ENCODE measurements around the gene ZNF529.

ZNF529 gene

GRCh38 chr19:36564391-36564790 lies 8.7 kb downstream of the ZNF529 start:
- Histone ChIP-seq H3K4me3 (ENCODE audit: low read depth in 1 of 2, low read length in 2 of 2) (no peak overlapping the region), H3K9ac (ENCODE audit: low read length) (no peak overlapping the region), H3K27me3 (ENCODE audit: control insufficient read depth in 1 of 2, insufficient read depth in 2 of 2, low read length in 2 of 2) (no peaks in the 10 kb centered on the region), H3K9me3 (ENCODE audit: low read length) (peaks cover 43% of the 10 kb centered on the region), H3K4me1 (ENCODE audit: insufficient read depth, low read length) (no peaks in the 10 kb centered on the region), H3K27ac (ENCODE audit: low read depth, low read length) (no peak overlapping the region), H3K36me3 (ENCODE audit: insufficient read depth, low read length) (peaks cover 20% of the 10 kb centered on the region)

- Histone ChIP-seq H3K4me3 (ENCODE audit: low read depth in 1 of 2, low read length in 2 of 2) (peak overlapping the region in 1 of 2 donors; percentile 12), H3K27ac (ENCODE audit: low read depth, low read length) (no peak overlapping the region), H3K27me3 (ENCODE audit: control insufficient read depth in 1 of 2, insufficient read depth in 2 of 2, low read length in 2 of 2) (no peaks in the 10 kb centered on the region), H3K36me3 (ENCODE audit: insufficient read depth, low read length) (peaks cover 57% of the 10 kb centered on the region), H3K4me1 (ENCODE audit: insufficient read depth, low read length) (no peaks in the 10 kb centered on the region), H3K9me3 (ENCODE audit: low read length) (peaks cover 84% of the 10 kb centered on the region), H3K9ac (ENCODE audit: low read length) (no peak overlapping the region)
Measured at GRCh38 chr19:36547001-36547732, 25.9 kb downstream of the ZNF529 start.

- H3K9ac ChIP-seq (ENCODE audit: low read length): peak overlapping the region; percentile 64
- peak overlapping the region; percentile 89 to 91 for H3K4me3 ChIP-seq (ENCODE audit: low read depth in 1 of 2, low read length in 2 of 2)
- H3K27ac ChIP-seq (ENCODE audit: low read depth, low read length): peak overlapping the region; percentile 98
- H3K36me3 ChIP-seq (ENCODE audit: insufficient read depth, low read length): peaks cover 8% of the 10 kb centered on the region
- H3K4me1 ChIP-seq (ENCODE audit: insufficient read depth, low read length): peaks cover 7% of the 10 kb centered on the region
- peaks cover 12% of the 10 kb centered on the region for H3K9me3 ChIP-seq (ENCODE audit: low read length)
- no peaks in the 10 kb centered on the region for H3K27me3 ChIP-seq (ENCODE audit: control insufficient read depth in 1 of 2, insufficient read depth in 2 of 2, low read length in 2 of 2)
Measured at GRCh38 chr19:36528921-36529518, 44.1 kb downstream of the ZNF529 start.

- no peaks in the 10 kb centered on the region for H3K27me3 ChIP-seq (ENCODE audit: control insufficient read depth in 1 of 2, insufficient read depth in 2 of 2, low read length in 2 of 2)
- H3K4me1 ChIP-seq (ENCODE audit: insufficient read depth, low read length): peaks cover 7% of the 10 kb centered on the region
- peak within 1 kb of the TSS; percentile 89 to 91 for H3K4me3 ChIP-seq (ENCODE audit: low read depth in 1 of 2, low read length in 2 of 2)
- H3K27ac ChIP-seq (ENCODE audit: low read depth, low read length): peak within 1 kb of the TSS; percentile 98
- H3K9ac ChIP-seq (ENCODE audit: low read length): peak within 1 kb of the TSS; percentile 64
- H3K36me3 ChIP-seq (ENCODE audit: insufficient read depth, low read length): peaks cover 8% of the 10 kb centered on the region
- peaks cover 7% of the 10 kb centered on the region for H3K9me3 ChIP-seq (ENCODE audit: low read length)
Measured at GRCh38 chr19:36528194-36528920, 44.7 kb downstream of the ZNF529 start, which contains the start of gene ZNF260. Gene ZNF260 (minus strand): TSS chr19:36528271. CDS start chr19:36515238, 13,033 bp downstream.

GRCh38 chr19:36527873-36528193 lies 45.3 kb downstream of the ZNF529 start:
- Histone ChIP-seq H3K27ac (ENCODE audit: low read depth, low read length) (peak overlapping the region; percentile 98), H3K4me3 (ENCODE audit: low read depth in 1 of 2, low read length in 2 of 2) (peak overlapping the region; percentile 89 to 91), H3K9ac (ENCODE audit: low read length) (peak overlapping the region; percentile 64), H3K36me3 (ENCODE audit: insufficient read depth, low read length) (peaks cover 12% of the 10 kb centered on the region), H3K9me3 (ENCODE audit: low read length) (peaks cover 7% of the 10 kb centered on the region), H3K27me3 (ENCODE audit: control insufficient read depth in 1 of 2, insufficient read depth in 2 of 2, low read length in 2 of 2) (no peaks in the 10 kb centered on the region), H3K4me1 (ENCODE audit: insufficient read depth, low read length) (peaks cover 7% of the 10 kb centered on the region)

GRCh38 chr19:36527341-36527740 lies 45.8 kb downstream of the ZNF529 start:
- Histone ChIP-seq H3K9ac (ENCODE audit: low read length) (peak overlapping the region; percentile 64), H3K36me3 (ENCODE audit: insufficient read depth, low read length) (peaks cover 14% of the 10 kb centered on the region), H3K27ac (ENCODE audit: low read depth, low read length) (peak overlapping the region; percentile 98), H3K27me3 (ENCODE audit: control insufficient read depth in 1 of 2, insufficient read depth in 2 of 2, low read length in 2 of 2) (no peaks in the 10 kb centered on the region), H3K4me3 (ENCODE audit: low read depth in 1 of 2, low read length in 2 of 2) (peak overlapping the region; percentile 89 to 91), H3K9me3 (ENCODE audit: low read length) (peaks cover 10% of the 10 kb centered on the region), H3K4me1 (ENCODE audit: insufficient read depth, low read length) (peaks cover 7% of the 10 kb centered on the region)

- Histone ChIP-seq H3K27ac (ENCODE audit: low read depth, low read length) (no peak overlapping the region), H3K9me3 (ENCODE audit: low read length) (peaks cover 10% of the 10 kb centered on the region), H3K4me3 (ENCODE audit: low read depth in 1 of 2, low read length in 2 of 2) (peak overlapping the region; percentile 8 to 16), H3K36me3 (ENCODE audit: insufficient read depth, low read length) (peaks cover 14% of the 10 kb centered on the region), H3K4me1 (ENCODE audit: insufficient read depth, low read length) (peaks cover 7% of the 10 kb centered on the region), H3K27me3 (ENCODE audit: control insufficient read depth in 1 of 2, insufficient read depth in 2 of 2, low read length in 2 of 2) (no peaks in the 10 kb centered on the region), H3K9ac (ENCODE audit: low read length) (no peak overlapping the region)
Measured at GRCh38 chr19:36526581-36526980, 46.5 kb downstream of the ZNF529 start.

- Histone ChIP-seq H3K4me1 (ENCODE audit: insufficient read depth, low read length) (peaks cover 7% of the 10 kb centered on the region), H3K27me3 (ENCODE audit: control insufficient read depth in 1 of 2, insufficient read depth in 2 of 2, low read length in 2 of 2) (no peaks in the 10 kb centered on the region), H3K9ac (ENCODE audit: low read length) (no peak overlapping the region), H3K27ac (ENCODE audit: low read depth, low read length) (no peak overlapping the region), H3K9me3 (ENCODE audit: low read length) (peaks cover 11% of the 10 kb centered on the region), H3K4me3 (ENCODE audit: low read depth in 1 of 2, low read length in 2 of 2) (no peak overlapping the region), H3K36me3 (ENCODE audit: insufficient read depth, low read length) (peaks cover 14% of the 10 kb centered on the region)
Measured at GRCh38 chr19:36524617-36525016, 48.5 kb downstream of the ZNF529 start.

GRCh38 chr19:36514012-36514612 lies 59.0 kb downstream of the ZNF529 start:
- H3K27ac ChIP-seq (ENCODE audit: low read depth, low read length): no peak overlapping the region
- no peaks in the 10 kb centered on the region for H3K4me1 ChIP-seq (ENCODE audit: insufficient read depth, low read length)
- H3K9ac ChIP-seq (ENCODE audit: low read length): no peak overlapping the region
- H3K27me3 ChIP-seq (ENCODE audit: control insufficient read depth in 1 of 2, insufficient read depth in 2 of 2, low read length in 2 of 2): no peaks in the 10 kb centered on the region
- peaks cover 45% of the 10 kb centered on the region for H3K36me3 ChIP-seq (ENCODE audit: insufficient read depth, low read length)
- H3K9me3 ChIP-seq (ENCODE audit: low read length): peaks cover 67% of the 10 kb centered on the region
- H3K4me3 ChIP-seq (ENCODE audit: low read depth in 1 of 2, low read length in 2 of 2): peak overlapping the region; percentile 4 to 42

GRCh38 chr19:36508325-36508724 lies 64.8 kb downstream of the ZNF529 start:
- Histone ChIP-seq H3K4me3 (ENCODE audit: low read depth in 1 of 2, low read length in 2 of 2) (no peak overlapping the region), H3K27me3 (ENCODE audit: control insufficient read depth in 1 of 2, insufficient read depth in 2 of 2, low read length in 2 of 2) (no peaks in the 10 kb centered on the region), H3K9ac (ENCODE audit: low read length) (no peak overlapping the region), H3K36me3 (ENCODE audit: insufficient read depth, low read length) (no peaks in the 10 kb centered on the region), H3K9me3 (ENCODE audit: low read length) (peaks cover 22% of the 10 kb centered on the region), H3K27ac (ENCODE audit: low read depth, low read length) (no peak overlapping the region), H3K4me1 (ENCODE audit: insufficient read depth, low read length) (no peaks in the 10 kb centered on the region)

- Histone ChIP-seq H3K4me3 (ENCODE audit: low read depth in 1 of 2, low read length in 2 of 2) (no peak overlapping the region), H3K9ac (ENCODE audit: low read length) (no peak overlapping the region), H3K27me3 (ENCODE audit: control insufficient read depth in 1 of 2, insufficient read depth in 2 of 2, low read length in 2 of 2) (no peaks in the 10 kb centered on the region), H3K9me3 (ENCODE audit: low read length) (peaks cover 20% of the 10 kb centered on the region), H3K36me3 (ENCODE audit: insufficient read depth, low read length) (no peaks in the 10 kb centered on the region), H3K4me1 (ENCODE audit: insufficient read depth, low read length) (no peaks in the 10 kb centered on the region), H3K27ac (ENCODE audit: low read depth, low read length) (no peak overlapping the region)
Measured at GRCh38 chr19:36501973-36502372, 71.1 kb downstream of the ZNF529 start.
